Upper lobe of left lung (tissue), 4 donors: ENCODE results near the gene FAM118A.
"Not testable (repeated sequence)": the region's sequence is repeated elsewhere in the genome, so short reads cannot be mapped to it uniquely, and the experiment has no call there.

ENCODE experiments used
- CTCF ChIP-seq, 6 experiments: fragments of 450-650 bp in 4 of 6; fragments of 200-600 bp in 2 of 6; sonication (generic) in 2 of 6; IDR thresholded peaks; one replicate each; pipeline ENCODE4 v1.5.1; 2016 to 2019; ENCODE audit warnings: antibody characterized with exemption in 6 of 6
- EP300 ChIP-seq, 4 donors: sonication (generic); formaldehyde crosslinking; IDR thresholded peaks; one replicate each; pipeline ENCODE4 v1.5.1; 2017; ENCODE audit warnings: antibody characterized with exemption in 4 of 4, control low read depth in 2 of 4
- POLR2A ChIP-seq, 4 donors: fragments of 450-650 bp; IDR thresholded peaks; one replicate each; pipeline ENCODE4 v1.5.1; 2016 to 2017; ENCODE audit warnings: antibody characterized with exemption in 4 of 4, mild to moderate bottlenecking in 2 of 4
- POLR2AphosphoS5 ChIP-seq, 2 donors: sonication (generic); formaldehyde crosslinking; IDR thresholded peaks; one replicate each; pipeline ENCODE4 v1.5.1; 2017; ENCODE audit warnings: antibody characterized with exemption in 2 of 2

- not testable (repeated sequence) for TF ChIP-seq CTCF, EP300, POLR2A, POLR2AphosphoS5 (IDR thresholded peaks at IDR 0.05)
Observed at GRCh38 chr22:45328261-45328660, 18.5 kb downstream of the FAM118A start.
